HG03175 (cell line): ENCODE results near the gene GTF2H2C.
"Not testable (repeated sequence)": the region's sequence is repeated elsewhere in the genome, so short reads cannot be mapped to it uniquely, and the experiment has no call there.

Source experiments
- ATAC-seq: cut with Tn5 transposase; IDR thresholded peaks from one replicate; pipeline ENCODE4 v1.9.1; 2021; ENCODE audit warnings: mild to moderate bottlenecking, moderate library complexity; ENCODE audit not compliant: unreplicated experiment

GTF2H2C gene

DNA sequence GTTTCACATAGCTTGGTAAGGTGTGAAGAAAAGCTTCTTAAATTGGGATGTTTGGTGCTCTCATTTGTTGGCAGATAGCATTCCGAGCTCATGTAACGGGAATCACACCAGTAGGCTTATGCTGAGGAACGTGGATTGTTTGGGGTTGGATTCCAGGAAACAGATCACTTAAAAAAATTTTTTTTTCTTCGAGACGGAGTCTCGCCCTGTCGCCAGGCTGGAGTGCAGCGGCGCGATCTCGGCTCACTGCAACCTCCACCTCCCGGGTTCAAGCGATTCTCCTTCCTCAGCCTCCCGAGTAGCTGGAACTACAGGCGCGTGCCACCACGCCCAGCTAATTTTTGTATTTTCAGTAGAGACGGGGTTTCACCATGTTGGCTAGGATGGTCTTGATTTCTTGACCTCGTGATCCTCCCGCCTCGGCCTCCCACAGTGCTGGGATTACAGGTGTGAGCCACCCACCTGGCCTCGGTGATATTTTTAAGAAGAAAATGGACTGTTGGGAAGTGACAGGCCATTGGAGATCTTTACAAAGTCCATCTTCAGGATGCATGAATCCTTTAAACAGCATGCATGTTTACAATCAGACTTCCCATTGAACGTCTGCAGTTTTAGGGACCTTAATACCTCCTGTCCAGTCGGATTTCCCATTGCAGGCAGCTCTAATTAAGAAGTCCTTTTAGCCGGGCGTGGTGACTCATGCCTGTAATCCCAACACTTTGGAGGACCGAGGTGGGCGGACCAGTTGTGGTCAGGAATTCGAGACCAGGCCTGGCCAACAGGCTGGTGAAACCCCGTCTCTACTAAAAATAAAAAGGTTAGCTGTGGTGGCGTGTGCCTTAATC lies 818 bp downstream of the GTF2H2C start:
- not testable (repeated sequence) for ATAC-seq

DNA sequence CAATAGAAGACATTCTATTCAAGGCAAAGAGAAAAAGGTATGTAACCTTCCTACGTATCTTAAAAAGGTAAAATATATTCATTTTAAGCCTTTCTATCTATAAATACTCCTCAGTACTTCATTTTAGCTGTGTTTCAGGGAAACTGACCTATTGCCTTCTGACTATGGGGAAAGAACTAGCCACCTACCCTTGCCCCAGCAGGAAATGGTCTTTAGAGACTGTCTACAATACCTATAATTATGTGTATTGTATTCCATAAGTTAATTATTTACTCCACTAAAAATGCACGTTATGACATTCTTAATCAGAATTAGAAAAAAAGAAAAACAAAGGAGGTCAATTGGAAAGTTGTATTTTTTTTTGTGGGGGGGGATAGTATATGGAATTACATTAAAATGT lies 6.2 kb downstream of the GTF2H2C start:
- ATAC-seq = not testable (repeated sequence)

DNA sequence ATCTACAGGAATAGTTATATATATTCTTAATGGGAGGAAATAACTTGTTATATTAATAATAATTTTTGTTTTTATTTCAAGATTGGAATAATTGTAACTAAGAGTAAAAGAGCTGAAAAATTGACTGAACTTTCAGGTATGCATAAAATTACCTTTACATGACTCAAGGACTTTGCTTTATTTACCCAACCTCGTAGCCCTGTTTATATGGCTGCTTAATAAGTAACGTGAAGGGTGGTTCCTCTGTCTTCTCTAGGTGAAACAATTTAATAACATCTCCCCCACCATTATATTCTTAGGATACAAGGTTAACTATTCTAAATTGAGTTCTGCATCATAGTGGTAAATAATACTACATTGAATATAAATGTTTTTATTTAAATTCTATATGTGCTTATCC lies 8.1 kb downstream of the GTF2H2C start:
- ATAC-seq = not testable (repeated sequence)

- ATAC-seq = not testable (repeated sequence)
Observed at GRCh38 chr5:69583356-69583755, 23.4 kb downstream of the GTF2H2C start.

DNA sequence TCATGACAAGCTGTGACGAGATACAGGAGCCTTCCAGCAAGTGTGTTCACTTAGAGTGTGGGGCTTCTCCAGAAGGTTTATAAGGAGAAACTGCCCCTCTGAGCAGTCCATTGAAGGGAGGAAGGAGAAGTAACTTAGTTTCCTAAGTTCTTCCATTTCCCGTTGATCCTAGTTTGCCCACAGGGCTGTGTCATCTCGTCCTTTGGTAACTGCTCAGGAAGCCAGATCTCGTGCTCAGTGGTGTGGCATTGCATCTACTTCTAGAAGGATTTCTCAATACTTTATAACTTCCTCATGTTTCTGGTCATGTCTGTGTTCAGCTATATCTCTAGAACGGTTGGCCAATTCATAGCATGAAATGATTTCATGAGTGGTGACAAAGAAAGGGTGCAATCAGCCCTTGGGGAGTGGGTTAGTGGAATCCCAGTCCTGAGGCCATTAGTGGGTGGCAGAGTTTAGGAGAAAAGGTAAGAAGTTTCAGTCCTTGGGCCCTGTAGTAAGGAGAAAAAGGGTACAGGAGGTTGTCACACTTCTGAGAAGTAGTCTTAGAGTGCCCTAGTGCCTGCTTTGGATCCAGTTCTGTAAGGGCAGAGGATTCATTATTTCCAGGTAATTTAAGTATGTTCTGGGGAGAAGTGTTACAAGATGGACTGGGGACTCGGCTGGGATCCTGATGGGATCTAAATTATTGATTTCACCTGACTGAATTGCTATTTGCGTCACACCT lies 36.3 kb downstream of the GTF2H2C start:
- ATAC-seq = not testable (repeated sequence)

- ATAC-seq = peak; percentile 96
Observed at GRCh38 chr5:69601947-69602346, 42.0 kb downstream of the GTF2H2C start.

GRCh38 chr5:69606839-69607238 lies 46.8 kb downstream of the GTF2H2C start:
- not testable (repeated sequence) for ATAC-seq

GRCh38 chr5:69607750-69608149 lies 47.8 kb downstream of the GTF2H2C start:
- not testable (repeated sequence) for ATAC-seq

DNA sequence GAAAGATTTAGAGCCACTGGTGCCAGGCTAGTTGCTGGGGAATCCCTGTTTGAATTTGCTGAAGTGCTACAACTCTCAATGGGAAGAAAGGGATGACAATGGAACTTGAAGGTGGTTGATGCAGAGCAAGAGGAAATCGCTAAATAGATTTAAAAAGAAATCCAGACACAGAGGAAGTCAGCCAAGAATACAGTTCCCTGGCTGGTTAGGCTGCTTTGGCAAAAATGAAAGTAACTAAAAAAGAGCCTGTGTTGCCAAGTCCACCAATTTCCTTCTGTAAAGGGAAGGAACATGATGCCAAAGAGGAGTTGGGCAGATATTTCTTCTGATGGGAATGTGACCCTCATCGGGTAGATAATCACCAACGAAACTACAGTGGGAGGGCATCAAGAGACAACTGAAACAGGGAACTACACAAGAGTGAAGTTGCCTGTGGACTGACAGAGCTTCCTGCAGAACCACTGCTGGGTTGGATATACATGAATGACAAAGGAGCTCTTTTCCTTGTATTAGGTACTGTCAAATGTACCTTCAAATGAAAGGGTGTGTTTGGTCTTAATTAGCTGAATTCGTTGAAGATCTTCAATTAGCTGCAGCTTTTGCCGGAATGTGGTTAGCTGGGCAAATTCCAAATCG lies 49.0 kb downstream of the GTF2H2C start:
- ATAC-seq = not testable (repeated sequence)

- ATAC-seq = not testable (repeated sequence)
Observed at GRCh38 chr5:69614843-69615242, 54.9 kb downstream of the GTF2H2C start.

DNA sequence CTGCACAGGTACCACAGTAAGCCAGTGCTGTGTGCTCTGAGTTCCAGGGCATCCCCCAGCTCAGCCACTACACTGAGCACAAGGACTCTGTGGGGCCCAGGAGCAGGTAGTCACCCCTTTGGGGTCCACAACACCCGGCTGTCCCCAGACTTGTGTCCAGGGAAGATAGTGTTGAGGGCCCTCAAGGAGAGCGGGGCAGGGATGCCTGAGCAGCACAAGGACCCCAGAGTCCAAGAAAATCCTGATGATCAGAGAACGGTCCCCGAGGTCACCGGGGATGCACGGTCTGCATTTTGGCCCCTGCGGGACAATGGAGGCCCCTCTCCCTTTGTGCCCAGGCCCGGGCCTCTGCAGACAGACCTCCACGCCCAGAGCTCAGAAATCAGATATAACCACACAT lies 71.9 kb downstream of the GTF2H2C start:
- not testable (repeated sequence) for ATAC-seq
